Dedifferentiated amniotic fluid mesenchymal stem cell (primary cell): Measurements from ENCODE around the gene NDUFAF8.

Source experiments
- DNase-seq: peaks from one replicate; pipeline ENCODE4 v3.0.0-alpha.2; 2016; ENCODE audit errors: extremely low spot score

The NDUFAF8 gene

GRCh38 chr17:81273698-81274470 lies 34.8 kb downstream of the NDUFAF8 start:
- no peak for DNase-seq

- no peak for DNase-seq
Measured at GRCh38 chr17:81274471-81274855, 35.3 kb downstream of the NDUFAF8 start.

GRCh38 chr17:81276781-81277180 lies 37.7 kb downstream of the NDUFAF8 start:
- no peak for DNase-seq

- no peak for DNase-seq
Measured at GRCh38 chr17:81277421-81277820, 38.3 kb downstream of the NDUFAF8 start.

- DNase-seq: no peak
Measured at GRCh38 chr17:81277946-81278693, 39.0 kb downstream of the NDUFAF8 start.

GRCh38 chr17:81278831-81279230 lies 39.7 kb downstream of the NDUFAF8 start:
- no peak for DNase-seq

- no peak for DNase-seq
Measured at GRCh38 chr17:81279278-81280275, 40.5 kb downstream of the NDUFAF8 start.

- DNase-seq: no peak
Measured at GRCh38 chr17:81280571-81280970, 41.5 kb downstream of the NDUFAF8 start.

- DNase-seq: no peak
Measured at GRCh38 chr17:81282141-81282540, 43.0 kb downstream of the NDUFAF8 start.

- no peak for DNase-seq
Measured at GRCh38 chr17:81282876-81283275, 43.8 kb downstream of the NDUFAF8 start.

GRCh38 chr17:81285179-81285878 lies 46.2 kb downstream of the NDUFAF8 start:
- DNase-seq: no peak

- DNase-seq: no peak
Measured at GRCh38 chr17:81285894-81286293, 46.8 kb downstream of the NDUFAF8 start.

- DNase-seq: no peak
Measured at GRCh38 chr17:81286491-81287145, 47.5 kb downstream of the NDUFAF8 start.

GRCh38 chr17:81287152-81287551 lies 48.0 kb downstream of the NDUFAF8 start:
- no peak for DNase-seq

- DNase-seq: no peak
Measured at GRCh38 chr17:81287741-81288430, 48.8 kb downstream of the NDUFAF8 start.

- no peak for DNase-seq
Measured at GRCh38 chr17:81288715-81289114, 49.6 kb downstream of the NDUFAF8 start.

- DNase-seq: no peak
Measured at GRCh38 chr17:81289627-81290026, 50.5 kb downstream of the NDUFAF8 start.

- no peak for DNase-seq
Measured at GRCh38 chr17:81290230-81290629, 51.1 kb downstream of the NDUFAF8 start.
